Measurements from ENCODE around the gene AQP10. TPM values are rescaled to one million over a fixed set of nuclear protein-coding genes. Genes with fewer than 3 reads are reported as not detected.
"Not testable (repeated sequence)": the region's sequence is repeated elsewhere in the genome, so short reads cannot be mapped to it uniquely, and the experiment has no call there.

AQP10 gene, protein sequence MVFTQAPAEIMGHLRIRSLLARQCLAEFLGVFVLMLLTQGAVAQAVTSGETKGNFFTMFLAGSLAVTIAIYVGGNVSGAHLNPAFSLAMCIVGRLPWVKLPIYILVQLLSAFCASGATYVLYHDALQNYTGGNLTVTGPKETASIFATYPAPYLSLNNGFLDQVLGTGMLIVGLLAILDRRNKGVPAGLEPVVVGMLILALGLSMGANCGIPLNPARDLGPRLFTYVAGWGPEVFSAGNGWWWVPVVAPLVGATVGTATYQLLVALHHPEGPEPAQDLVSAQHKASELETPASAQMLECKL
- under 1 TPM; 0.09 to 0.21 (median 0.13) TPM for polyA plus RNA-seq (ENCODE audit: insufficient read length in 3 of 3)
- long read RNA-seq, donor 1 = 0 reads
- long read RNA-seq, donor 2 = 0 reads
- long read RNA-seq, donor 3 = 0 reads
- long read RNA-seq, donor 4 = 0 reads
- long read RNA-seq, donor 5 = 0 reads
- long read RNA-seq, donor 6 = 0 reads
- long read RNA-seq, donor 7 = 0 reads
- long read RNA-seq, donor 8 = 0 reads
- long read RNA-seq, donor 9 = 0 reads
- long read RNA-seq, donor 10 = 0 reads
- long read RNA-seq, donor 11 = 0 reads
- long read RNA-seq, donor 12 = 0 reads
- long read RNA-seq, donor 13 = 0 reads
- long read RNA-seq, donor 14 = 0 reads
- long read RNA-seq, donor 15, partial matches to known transcripts = 0 of 1 reads
- long read RNA-seq, donor 15, other reads (novel, unspliced or antisense) = 0 of 1 reads
- long read RNA-seq, donor 16 = 0 reads

DNA sequence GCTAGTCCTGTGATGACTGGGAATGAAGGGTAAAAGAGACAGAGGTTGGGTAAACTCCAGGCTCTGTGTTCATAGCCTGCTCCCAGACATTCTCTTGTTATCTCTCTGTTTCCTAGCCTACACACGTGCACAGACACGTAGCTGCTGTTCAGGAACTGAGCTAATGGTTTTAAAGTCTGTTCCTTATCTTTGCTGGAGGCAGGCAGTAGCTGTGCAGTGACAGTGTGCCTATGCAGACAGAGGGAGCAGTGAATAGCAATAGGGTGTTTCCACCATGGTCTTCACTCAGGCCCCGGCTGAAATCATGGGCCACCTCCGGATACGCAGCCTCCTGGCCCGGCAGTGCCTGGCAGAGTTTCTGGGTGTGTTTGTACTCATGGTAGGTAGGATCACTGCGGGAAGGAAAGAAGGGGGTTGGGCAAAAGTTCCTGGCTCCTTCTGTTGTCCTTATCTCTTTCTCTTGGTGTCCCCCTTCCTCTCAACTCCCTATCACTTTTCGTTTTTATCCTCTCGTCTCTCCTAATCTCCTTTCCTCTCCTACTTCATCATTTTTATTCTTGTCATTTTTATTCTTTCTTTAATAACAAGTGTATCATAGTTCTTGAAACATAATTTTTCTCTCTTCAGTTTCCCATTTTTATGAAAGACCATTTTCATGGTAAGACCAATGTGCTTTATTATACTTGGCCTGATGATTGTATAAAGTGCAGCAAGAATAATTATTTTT lies at the start of gene AQP10:
TSS of gene AQP10 (plus strand) at position 212 of the 727 bp plus-strand sequence. CDS start at position 275, 63 bp downstream.
- no peak for DNase-seq

DNA sequence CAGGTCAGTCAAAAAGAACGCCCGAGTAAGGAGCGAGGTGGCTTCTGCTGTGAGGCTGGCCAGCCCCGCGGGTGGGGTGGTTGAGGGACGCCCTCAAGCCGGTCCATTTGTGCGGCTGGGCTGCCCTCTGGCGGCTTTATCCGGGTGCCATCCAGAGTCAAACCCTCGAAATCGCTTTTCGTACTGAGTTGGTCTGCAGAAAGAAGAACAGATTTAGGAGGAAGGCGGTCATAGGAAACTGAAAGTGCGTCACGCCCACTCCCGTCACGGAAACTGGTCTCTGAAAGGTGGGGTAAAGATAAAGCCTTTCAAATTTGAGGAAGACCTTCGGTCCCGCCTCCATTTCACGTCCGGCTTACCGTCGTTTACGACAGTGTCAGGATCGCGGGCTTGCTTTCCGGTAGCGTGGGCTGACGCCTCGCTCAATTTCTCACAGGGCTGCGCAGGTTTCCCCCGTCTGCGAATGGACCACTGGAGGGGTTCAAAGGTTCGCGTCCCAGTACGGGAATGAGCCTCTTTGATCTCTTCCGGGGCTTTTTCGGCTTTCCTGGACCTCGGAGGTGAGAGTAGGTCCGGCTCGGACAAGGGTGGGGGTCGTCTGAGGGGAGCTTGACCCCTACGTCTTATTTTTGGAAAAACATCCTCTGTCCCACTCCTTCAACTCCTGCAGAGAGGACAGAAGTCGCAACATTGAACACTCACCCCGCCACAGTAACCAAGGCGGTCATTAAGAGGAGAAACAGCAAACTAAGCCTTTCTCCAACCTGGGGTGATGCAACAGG lies 48.5 kb upstream of the AQP10 start, which contains the start of gene HAX1:
TSS of gene HAX1 (plus strand) at position 413 of the 782 bp plus-strand sequence. CDS start at position 508, 95 bp downstream.
- DNase-seq = peak; percentile 95

DNA sequence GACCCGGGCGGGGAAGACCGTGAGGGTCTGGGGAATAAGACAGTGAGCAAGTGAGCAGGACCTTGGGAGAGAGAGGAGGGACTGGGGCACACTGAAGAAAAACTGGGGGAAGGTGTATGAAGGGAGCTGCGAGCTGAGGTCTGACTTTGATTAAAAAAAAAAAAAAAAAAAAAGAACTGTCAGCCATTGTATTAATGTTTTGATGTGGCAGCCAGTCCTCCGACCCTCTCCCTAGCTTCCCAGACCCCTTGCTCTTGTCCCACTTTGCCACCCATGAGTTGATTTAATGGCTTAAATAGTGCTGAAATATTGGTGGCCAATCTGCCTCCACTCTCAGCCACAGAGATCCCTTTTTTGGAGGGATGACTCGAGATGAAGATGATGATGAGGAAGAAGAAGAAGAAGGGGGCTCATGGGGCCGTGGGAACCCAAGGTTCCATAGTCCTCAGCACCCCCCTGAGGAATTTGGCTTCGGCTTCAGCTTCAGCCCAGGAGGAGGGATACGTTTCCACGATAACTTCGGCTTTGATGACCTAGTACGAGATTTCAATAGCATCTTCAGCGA lies 47.8 kb upstream of the AQP10 start:
- no peak for DNase-seq

DNA sequence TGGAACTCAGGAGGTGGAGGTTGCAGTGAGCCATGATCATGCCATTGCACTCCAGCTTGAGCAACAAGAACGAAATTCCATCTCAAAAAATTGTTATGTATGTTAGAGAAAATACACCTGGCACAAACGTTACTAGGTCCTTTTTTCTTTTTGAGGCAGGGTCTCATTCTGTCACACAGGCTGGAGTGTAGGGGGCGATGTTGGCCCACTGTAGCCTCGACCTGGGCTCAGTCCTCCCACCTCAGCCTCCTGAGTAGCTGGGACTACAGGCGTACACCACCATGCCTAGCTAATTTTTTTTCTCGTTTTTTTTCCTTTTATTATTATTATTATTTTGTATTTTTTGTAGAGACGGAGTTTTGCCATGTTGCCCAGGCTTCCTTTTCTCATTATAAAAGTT lies 44.1 kb upstream of the AQP10 start:
- DNase-seq = no peak

DNA sequence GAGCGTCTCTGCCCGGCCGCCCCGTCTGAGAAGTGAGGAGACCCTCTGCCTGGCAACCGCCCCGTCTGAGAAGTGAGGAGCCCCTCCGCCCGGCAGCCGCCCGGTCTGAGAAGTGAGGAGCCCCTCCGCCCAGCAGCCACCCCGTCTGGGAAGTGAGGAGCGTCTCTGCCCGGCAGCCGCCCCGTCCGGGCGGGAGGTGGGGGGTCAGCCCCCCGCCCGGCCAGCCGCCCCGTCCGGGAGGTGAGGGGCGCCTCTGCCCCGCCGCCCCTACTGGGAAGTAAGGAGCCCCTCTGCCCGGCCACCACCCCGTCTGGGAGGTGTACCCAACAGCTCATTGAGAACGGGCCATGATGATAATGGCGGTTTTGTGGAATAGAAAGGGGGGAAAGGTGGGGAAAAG lies 33.3 kb upstream of the AQP10 start:
- DNase-seq = not testable (repeated sequence)

DNA sequence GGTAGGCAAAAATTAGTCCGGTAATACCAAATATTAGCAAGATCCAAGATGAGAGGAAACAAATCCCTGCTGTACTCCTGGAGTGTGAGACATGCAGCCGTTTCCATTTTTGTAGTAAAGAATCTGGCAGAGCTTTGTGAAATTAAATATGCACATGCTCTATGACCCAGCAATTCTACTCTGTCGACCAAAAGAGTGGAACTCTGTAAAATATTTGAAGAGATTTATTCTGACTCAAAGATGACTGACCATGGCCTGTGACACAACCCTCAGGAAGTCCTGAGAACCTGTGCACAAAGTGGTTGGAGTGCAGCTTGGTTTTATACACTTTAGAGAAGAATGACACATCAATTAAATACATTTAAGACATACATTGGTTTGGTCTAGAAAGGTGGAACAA lies 32.2 kb upstream of the AQP10 start:
- DNase-seq = no peak

DNA sequence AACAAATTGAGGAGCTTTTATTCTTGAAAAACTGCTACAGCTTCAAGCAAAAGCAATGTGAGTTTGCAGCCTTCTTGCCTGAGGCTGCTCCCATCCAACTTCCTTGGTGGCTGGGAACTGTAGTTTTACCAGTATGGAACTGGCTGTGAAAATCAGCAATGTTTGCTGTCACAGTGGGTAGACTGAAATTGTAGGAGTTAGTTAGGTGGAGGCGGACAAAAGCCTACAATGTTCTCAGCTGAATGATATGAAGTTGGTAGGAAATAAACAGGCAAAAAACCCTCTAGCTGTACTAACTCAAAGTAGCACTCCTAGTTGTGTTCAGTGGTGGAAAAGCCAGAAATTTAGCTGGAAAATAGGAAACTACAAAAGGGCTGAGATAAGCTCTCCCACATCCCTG lies 30.0 kb upstream of the AQP10 start:
- no peak for DNase-seq

DNA sequence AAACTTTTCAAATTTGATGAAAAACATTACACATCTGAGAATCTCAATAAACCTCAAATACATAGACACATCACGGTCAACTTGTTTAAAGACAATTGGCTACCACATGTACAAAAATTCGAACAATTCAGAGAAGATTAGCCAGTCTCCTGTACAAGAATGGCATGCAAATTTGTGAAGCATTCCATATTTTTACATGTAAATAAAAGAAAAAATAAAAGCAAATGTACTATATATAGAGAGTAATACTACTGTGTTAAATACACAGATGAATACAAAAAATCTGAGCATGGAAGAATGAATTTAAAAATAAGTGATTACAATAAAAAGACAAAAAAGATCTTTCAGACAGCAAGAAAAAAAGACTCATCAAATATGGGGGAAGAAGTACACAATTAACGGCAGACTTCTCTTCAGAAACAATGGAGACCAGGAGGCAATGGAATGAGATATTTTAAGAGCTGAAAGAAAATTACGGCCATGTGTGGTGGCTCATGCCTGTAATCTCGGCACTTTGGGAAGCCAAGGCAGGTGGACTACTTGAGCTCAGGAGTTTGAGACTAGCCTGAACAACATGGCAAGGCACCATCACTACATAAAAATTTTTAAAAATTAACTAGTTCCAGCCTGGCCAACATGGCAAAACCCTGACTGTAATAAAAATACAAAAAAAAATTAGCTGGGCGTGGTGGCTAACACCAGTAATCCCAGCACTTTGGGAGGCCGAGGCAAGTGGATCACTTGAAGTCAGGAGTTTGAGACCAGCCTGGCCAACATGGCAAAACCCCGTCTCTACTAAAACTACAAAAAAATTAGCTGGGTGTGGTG lies 25.3 kb upstream of the AQP10 start:
- no peak for DNase-seq

DNA sequence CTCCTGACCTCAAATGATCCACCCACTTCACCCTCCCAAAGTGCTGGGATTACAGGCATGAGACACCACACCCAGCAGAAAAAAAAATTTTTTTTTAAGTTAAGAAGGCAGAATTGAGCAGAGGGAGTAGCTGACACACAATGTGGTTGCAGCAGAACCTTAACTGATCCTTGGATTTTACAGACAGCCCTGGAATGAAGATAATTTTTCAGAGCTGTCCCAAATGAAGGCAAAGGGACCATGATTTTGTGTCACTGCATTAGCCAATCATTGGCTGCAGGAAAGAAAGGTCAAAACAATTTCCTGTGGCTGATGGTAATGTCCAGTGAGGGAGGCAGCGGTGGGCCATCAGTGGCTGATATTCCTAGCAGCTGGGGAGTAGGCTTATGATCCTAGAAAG lies 19.3 kb upstream of the AQP10 start:
- DNase-seq = no peak

DNA sequence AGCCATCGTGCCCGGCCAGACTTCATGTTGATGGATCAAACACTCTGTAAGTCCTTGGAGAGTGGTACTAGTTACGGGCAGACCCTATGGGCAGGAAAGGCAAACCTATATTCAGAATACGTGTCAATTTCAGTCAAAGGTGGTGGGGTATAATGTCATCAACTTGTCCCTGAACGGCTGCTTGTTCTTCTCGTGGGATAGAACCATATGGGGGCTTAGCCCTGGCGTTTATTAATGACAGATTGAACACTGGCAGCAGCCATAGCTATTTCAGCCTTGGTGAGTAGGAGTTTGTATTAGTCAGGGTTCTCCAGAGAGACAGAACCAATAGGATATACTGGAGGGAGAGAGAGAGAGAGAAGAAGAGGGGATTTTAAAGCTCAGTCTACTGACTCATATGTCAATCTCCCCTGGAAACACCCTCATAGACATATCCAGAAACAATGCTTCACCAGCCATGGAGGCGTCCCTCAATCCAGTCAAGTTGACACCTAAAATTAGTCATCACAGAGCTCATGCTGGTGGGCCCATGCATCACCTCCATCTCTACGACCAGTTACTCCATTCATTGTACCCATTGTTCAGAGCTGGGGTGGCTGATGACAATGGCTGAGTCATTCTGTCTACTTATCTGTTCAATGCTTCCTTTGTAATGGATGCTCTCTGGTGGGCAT lies 16.1 kb upstream of the AQP10 start:
- DNase-seq = no peak

DNA sequence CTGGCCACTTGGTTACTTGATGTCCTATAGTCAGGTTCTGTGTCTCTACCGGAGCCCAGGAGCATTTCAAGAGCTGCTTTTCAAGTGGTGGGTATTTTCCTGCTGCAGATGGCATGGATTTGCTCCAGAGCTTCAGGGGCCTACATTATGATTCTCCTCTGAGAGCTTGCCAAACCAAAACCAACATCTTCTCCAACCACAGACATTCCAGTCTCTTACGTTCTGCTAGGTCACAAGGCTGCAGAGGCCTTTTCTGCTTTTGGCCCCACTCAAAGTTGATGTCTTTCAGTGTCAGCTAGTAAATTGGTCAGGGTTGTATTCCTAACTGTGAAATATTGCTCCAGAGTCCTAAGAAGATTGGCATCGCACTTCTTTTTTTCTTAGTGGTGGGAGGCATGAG lies 14.7 kb upstream of the AQP10 start:
- no peak for DNase-seq

DNA sequence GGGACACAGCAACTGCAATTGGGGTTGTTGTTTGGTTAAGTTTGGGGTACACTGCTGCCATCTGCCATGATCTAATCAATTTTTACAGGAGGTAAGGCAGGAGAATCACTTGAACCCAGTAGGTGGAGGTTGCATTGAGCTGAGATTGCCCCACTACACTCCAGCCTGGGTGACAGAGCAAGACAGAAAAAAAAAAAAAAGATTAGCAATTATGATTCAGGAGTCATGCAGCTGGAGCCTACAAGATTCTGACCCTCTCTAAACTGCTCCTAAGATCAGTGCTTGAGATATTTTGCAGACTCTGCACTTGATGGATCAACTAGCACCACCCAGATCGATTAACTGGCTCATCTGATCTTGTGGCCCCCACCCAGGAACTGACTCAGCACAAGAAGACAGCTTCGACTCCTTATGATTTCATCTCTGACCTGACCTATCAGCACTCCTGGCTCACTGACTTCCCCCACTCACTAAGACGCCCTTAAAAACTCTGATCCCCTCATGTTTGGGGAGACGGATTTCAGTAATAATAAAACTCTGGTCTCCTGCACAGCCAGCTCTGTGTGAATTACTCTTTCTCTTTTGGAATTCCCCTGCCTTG lies 13.1 kb upstream of the AQP10 start:
- not testable (repeated sequence) for DNase-seq

DNA sequence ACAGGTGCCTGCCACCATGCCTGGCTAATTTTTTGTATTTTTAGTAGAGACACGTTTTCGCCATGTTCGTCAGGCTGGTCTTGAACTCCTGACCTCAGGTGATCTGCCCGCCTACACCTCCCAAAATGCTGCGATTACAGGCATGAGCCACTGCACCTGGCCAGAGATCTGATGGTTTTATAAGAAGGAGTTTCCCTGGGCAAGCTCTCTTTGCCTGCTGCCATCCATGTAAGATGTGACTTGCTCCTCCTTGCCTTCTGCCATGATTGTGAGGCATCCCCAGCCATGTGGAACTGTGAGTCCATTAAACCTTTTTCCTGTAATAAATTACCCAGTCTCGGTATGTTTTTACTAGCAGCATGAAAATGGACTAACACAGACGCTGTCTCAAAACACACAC lies 11.8 kb upstream of the AQP10 start:
- not testable (repeated sequence) for DNase-seq

DNA sequence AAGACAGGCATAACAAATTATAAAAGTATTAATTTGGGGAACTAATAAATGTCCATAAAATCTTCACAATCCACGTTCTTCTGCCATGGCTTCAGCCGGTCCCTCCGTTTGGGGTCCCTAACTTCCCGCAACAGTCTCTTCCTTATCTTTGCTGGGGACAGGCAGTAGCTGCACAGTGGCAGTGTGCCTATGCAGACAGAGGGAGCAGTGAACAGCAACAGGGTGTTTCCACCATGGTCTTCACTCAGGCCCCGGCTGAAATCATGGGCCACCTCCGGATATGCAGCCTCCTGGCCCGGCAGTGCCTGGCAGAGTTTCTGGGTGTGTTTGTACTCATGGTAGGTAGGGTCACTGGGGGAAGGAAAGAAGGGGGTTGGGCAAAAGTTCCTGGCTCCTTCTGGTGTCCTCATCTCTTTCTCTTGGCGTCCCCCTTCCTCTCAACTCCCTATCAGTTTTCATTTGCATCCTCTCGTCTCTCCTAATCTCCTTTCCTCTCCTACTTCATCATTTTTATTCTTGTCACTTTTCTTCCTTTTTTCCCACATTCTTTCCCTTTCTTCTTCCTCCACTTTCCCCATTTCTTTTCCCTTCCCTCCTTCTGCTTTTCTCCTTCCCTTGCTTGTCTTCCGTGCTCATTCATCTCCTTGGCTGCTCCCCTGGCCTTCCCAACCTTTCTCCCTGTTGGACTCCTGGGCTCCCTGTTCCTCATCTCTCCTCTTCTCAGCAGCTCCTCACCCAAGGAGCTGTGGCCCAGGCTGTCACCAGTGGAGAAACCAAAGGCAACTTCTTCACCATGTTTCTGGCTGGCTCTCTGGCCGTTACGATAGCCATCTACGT lies 8.4 kb upstream of the AQP10 start:
- DNase-seq = not testable (repeated sequence)

DNA sequence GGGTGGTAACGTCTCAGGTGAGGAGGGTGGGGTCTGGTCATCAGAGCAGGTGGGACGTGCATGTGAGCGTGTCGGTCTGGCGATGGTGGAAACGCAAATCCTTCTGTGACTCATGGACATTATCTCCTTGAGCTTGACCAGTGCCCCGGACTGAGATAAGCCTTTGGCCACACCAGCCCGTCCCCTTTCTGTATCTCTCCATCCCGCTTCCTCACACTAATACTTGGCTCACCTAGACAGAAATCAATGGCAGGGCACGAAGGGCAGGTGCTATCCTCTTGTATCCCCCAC lies 7.9 kb upstream of the AQP10 start:
- no peak for DNase-seq

DNA sequence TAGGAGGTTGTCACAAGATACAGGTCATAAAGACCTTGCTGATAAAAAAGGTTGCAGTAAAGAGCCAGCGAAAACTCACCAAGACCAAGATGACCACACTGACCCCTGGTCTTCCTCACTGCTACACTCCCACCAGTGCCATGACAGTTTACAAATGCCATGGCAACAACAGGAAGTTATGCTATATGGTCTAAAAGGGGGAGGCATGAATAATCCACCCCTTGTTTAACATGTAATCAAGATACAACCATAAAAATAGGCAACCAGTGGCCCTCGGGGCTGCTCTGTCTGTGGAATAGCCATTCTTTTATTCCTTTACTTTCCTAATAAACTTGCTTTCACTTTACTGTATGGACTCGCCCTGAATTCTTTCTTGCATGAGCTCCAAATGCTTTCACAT lies 6.7 kb upstream of the AQP10 start:
- not testable (repeated sequence) for DNase-seq

DNA sequence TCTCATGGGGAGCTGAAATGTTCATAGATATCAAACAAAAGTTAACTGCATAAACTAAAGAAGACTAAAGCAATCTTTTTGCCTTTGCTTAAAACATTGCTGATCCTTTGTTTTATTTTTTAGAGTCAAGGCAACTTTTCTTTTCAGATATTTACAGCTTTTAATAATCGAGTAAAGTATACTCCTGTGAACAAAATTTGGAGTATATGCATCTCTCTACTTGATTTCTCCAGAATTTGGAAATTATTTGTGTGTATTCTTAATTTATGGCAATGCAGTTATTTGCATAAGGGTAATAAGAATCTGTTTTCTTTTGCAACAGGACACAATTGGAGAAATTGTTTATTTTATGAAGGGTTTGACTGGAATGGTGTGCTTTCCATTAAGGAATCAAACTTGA lies 4.2 kb upstream of the AQP10 start:
- no peak for DNase-seq

DNA sequence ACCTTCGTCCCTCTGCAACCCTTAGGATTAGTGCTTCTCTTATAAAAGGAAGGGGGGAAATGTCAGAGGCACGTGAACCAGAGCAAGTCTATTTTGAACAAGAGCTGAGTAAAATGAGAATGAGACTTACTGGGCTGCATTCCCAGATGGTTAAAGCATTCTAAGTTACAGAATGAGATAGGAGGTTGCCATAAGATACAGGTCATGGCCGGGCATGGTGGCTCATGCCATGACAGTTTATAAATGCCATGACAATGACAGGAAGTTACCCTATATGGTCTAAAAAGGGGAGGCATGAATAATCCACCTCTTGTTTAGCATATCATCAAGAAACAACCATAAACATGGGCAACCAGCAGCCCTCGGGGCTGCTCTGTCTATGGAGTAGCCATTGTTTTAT lies 2.5 kb upstream of the AQP10 start:
- no peak for DNase-seq

DNA sequence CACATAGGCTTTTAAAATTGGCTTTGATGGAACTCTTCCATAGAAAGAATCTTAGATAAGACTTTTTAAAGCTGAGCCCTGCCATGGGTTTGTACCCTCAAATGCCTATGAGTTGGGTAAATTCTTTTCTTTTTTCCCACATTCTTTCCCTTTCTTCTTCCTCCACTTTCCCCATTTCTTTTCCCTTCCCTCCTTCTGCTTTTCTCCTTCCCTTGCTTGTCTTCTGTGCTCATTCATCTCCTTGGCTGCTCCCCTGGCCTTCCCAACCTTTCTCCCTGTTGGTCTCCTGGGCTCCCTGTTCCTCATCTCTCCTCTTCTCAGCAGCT lies 679 bp downstream of the AQP10 start:
- not testable (repeated sequence) for DNase-seq
